Testis (tissue), 3 donors: ENCODE results near the gene HGS. TPM values are rescaled to one million over a fixed set of nuclear protein-coding genes. Genes with fewer than 3 reads are reported as not detected.

ENCODE experiments used
- DNase-seq: peaks from one replicate; pipeline ENCODE4 v3.0.0-alpha.2; 2019
- H3K27ac ChIP-seq, 2 donors: fragments of 200-600 bp; sonication (generic); one replicate each; pipeline ENCODE4 v1.5.1; 2019
- H3K27me3 ChIP-seq: fragments of 200-600 bp; sonication (generic); one replicate; pipeline ENCODE4 v1.5.1; 2019
- H3K36me3 ChIP-seq: fragments of 200-600 bp; sonication (generic); one replicate; pipeline ENCODE4 v1.5.1; 2017; ENCODE audit warnings: low read depth; ENCODE audit errors: missing control alignments
- H3K4me1 ChIP-seq: fragments of 200-600 bp; sonication (generic); one replicate; pipeline ENCODE4 v1.5.1; 2019
- H3K4me3 ChIP-seq, 2 donors: fragments of 200-600 bp; sonication (generic); one replicate each; pipeline ENCODE4 v1.5.1; 2017 to 2019
- H3K9me3 ChIP-seq: fragments of 200-600 bp; sonication (generic); one replicate; pipeline ENCODE4 v1.5.1; 2017
- POLR2A ChIP-seq: fragments of 450-650 bp; IDR thresholded peaks from one replicate; pipeline ENCODE4 v1.6.1; 2017; ENCODE audit warnings: antibody characterized with exemption, mild to moderate bottlenecking, moderate library complexity
- WGBS, 2 donors: methylation state at CpG; one replicate each; pipeline ENCODE4 v1.1.5; 2018; 5-methylcytosine and 5-hydroxymethylcytosine counted together
- intact Hi-C: fragments of 100-400 bp; cut with DNase I; formaldehyde crosslinking; loops from one replicate; pipeline ENCODE4 v1.15.1; 2023; ENCODE audit warnings: low total_unique reads
- polyA plus RNA-seq: library from polyadenylated mRNA; stranded (reverse); fragments of 350-450 nt; fragmentation: Illumina TruSeq; extraction: RNeasy Lipid Tissue Mini Kit (QIAGEN cat#74804); gene quantifications from one replicate; pipeline ENCODE4 v1.2.3, GENCODE V29; 2014; ENCODE audit warnings: low read depth, low replicate concordance; ENCODE audit not compliant: insufficient read depth
- total RNA-seq, 2 donors: library from RNA; depleted of rRNA; stranded (reverse); fragments of >200 nt; gene quantifications; one replicate each; pipeline ENCODE4 v1.2.3, GENCODE V29; 2016
- TF ChIP-seq, protein P1 (sequence below), 3 experiments: fragments of 450-650 bp in 2 of 3; fragments of 200-600 bp in 1 of 3; sonication (generic) in 1 of 3; IDR thresholded peaks; one replicate each; pipeline ENCODE4 v1.5.1; 2016 to 2019; ENCODE audit warnings: antibody characterized with exemption in 3 of 3, mild to moderate bottlenecking in 2 of 3, moderate library complexity in 1 of 3

HGS gene
- total and polyA plus RNA-seq, 3 donors from 2014 or later: 154 to 182 (median 160) TPM

- H3K4me3 ChIP-seq: no peak overlapping the region
- 45 to 46% methylated on average over 22 to 29 of the region's 29 CpGs for WGBS, 2 donors
Observed at GRCh38 chr17:81710514-81711308, 26.9 kb downstream of the HGS start.

GRCh38 chr17:81711814-81712467 is 28.1 kb downstream of the HGS start, which contains the start of gene SLC25A10:
Gene SLC25A10 (plus strand): TSS chr17:81712284. CDS start chr17:81712427, 143 bp downstream.
- H3K4me3 ChIP-seq: peak within 1 kb of the TSS; percentile 74 to 77
- intact Hi-C loops: no loop called here
- TF ChIP-seq, protein P1, sequence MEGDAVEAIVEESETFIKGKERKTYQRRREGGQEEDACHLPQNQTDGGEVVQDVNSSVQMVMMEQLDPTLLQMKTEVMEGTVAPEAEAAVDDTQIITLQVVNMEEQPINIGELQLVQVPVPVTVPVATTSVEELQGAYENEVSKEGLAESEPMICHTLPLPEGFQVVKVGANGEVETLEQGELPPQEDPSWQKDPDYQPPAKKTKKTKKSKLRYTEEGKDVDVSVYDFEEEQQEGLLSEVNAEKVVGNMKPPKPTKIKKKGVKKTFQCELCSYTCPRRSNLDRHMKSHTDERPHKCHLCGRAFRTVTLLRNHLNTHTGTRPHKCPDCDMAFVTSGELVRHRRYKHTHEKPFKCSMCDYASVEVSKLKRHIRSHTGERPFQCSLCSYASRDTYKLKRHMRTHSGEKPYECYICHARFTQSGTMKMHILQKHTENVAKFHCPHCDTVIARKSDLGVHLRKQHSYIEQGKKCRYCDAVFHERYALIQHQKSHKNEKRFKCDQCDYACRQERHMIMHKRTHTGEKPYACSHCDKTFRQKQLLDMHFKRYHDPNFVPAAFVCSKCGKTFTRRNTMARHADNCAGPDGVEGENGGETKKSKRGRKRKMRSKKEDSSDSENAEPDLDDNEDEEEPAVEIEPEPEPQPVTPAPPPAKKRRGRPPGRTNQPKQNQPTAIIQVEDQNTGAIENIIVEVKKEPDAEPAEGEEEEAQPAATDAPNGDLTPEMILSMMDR (IDR thresholded peaks at IDR 0.05): peak in 1 of 3 experiments; percentile 18
- no peak for TF ChIP-seq POLR2A
- H3K36me3 ChIP-seq: no peaks in the 10 kb centered on the region
- H3K27ac ChIP-seq: peak within 1 kb of the TSS in 1 of 2 donors; percentile 24
- DNase-seq: peak; percentile 70
- H3K9me3 ChIP-seq: no peaks in the 10 kb centered on the region
- H3K4me1 ChIP-seq: peaks cover 30% of the 10 kb centered on the region
- WGBS, 2 donors: 0 to 2% methylated on average over 14 to 66 of the region's 89 CpGs
- no peaks in the 10 kb centered on the region for H3K27me3 ChIP-seq

More at GRCh38 chr17:81710514-81711308, 26.9 kb downstream of the HGS start:
- DNase-seq: no peak
- Histone ChIP-seq H3K9me3 (no peaks in the 10 kb centered on the region), H3K27me3 (no peaks in the 10 kb centered on the region), H3K27ac (no peak overlapping the region), H3K36me3 (no peaks in the 10 kb centered on the region), H3K4me1 (peaks cover 30% of the 10 kb centered on the region)
- TF ChIP-seq, protein P1 (IDR thresholded peaks at IDR 0.05): no peak
- no peak for TF ChIP-seq POLR2A
- intact Hi-C loops: no loop called here

DNA sequence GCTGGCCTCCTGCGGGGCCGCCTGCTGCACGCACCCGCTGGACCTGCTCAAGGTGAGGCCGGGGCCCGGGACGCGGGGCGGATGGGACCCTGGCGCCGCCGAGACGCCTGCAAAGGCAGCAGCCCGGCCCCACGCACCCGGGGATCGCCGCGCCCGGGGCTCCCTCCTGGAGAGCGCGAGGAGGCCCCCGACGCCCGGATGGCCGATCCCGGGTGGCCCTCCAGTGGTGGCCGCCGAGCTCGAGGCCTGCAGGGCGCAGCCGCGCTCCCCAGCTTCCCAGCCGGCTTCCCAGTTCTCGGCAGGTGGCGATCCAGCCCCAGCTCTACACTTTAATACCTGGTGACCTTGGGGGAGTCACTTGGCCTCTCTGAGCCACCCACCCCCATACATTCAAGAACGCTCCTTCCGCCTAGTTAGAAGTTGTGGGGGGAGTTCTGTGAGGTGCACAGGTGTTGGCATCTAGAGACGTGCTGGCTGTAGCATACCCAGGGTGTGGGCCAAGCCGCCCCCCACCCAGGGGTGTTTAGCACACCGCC is 28.7 kb downstream of the HGS start:
- Histone ChIP-seq H3K27me3 (no peaks in the 10 kb centered on the region), H3K27ac (peak overlapping the region in 1 of 2 donors; percentile 24), H3K4me1 (peaks cover 30% of the 10 kb centered on the region), H3K9me3 (no peaks in the 10 kb centered on the region), H3K36me3 (no peaks in the 10 kb centered on the region), H3K4me3 (peak overlapping the region; percentile 74 to 77)
- intact Hi-C loops: no loop called here
- TF ChIP-seq, protein P1 (IDR thresholded peaks at IDR 0.05): no peak
- no peak for TF ChIP-seq POLR2A
- WGBS, 2 donors: 1% methylated on average over 18 to 37 of the region's 41 CpGs
- no peak for DNase-seq

DNA sequence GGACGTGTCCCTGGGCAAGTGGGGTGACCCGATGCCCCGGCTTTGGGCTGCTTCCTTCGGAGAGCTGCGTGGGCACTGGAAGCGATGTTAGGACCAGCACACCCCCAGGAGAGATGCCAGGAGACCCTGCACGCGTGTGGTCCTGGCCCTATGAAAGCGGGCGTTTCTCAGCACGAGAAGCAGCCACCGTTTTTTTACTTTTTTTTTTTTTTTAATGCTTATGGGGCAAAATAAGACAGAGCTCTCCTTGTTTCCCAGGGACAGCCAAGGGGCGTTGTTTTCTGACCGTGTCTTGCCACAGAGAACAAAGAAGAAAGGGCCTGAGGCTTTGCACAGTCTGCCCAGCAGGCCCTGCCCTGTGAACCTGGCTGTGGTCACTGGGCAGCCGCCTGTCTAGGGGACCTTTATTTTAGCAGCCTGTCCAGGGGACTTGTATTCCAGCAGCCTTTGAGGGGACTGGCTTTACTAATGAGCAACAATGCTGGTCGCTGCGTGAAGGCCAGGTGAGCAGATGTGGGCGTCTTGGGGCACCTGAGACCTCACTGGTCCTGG is 29.3 kb downstream of the HGS start:
- WGBS, 2 donors: 7 to 13% methylated on average over 12 to 18 of the region's 18 CpGs
- no peak for DNase-seq
- intact Hi-C loops: no loop called here
- TF ChIP-seq, protein P1 (IDR thresholded peaks at IDR 0.05): no peak
- TF ChIP-seq POLR2A: no peak
- H3K27ac ChIP-seq: peak overlapping the region in 1 of 2 donors; percentile 24
- no peaks in the 10 kb centered on the region for H3K36me3 ChIP-seq
- H3K4me3 ChIP-seq: peak overlapping the region; percentile 74 to 77
- H3K27me3 ChIP-seq: no peaks in the 10 kb centered on the region
- H3K4me1 ChIP-seq: peaks cover 30% of the 10 kb centered on the region
- no peaks in the 10 kb centered on the region for H3K9me3 ChIP-seq
